Effector memory CD4-positive, alpha-beta T cell (primary cell): ENCODE data around the gene MYT1.

ENCODE experiments used
- DNase-seq, 3 donors: peaks; one replicate each; pipeline ENCODE4 v3.0.0-alpha.2; 2020
- H3K27ac ChIP-seq: 2 replicates; pipeline ENCODE4 v1.7.0; 2013; ENCODE audit warnings: mild to moderate bottlenecking, low read length, moderate library complexity; ENCODE audit not compliant: insufficient read depth, poor library complexity, severe bottlenecking
- H3K27me3 ChIP-seq: replicated peaks from 2 replicates; pipeline ENCODE4 v1.7.0; 2013; ENCODE audit warnings: mild to moderate bottlenecking, low read length; ENCODE audit not compliant: insufficient read depth, control insufficient read depth, poor library complexity, severe bottlenecking
- H3K36me3 ChIP-seq: 2 replicates; pipeline ENCODE4 v1.7.0; 2013; ENCODE audit warnings: mild to moderate bottlenecking, low read length, moderate library complexity; ENCODE audit not compliant: control insufficient read depth, insufficient read depth
- H3K4me1 ChIP-seq: 2 replicates; pipeline ENCODE4 v1.7.0; 2013; ENCODE audit warnings: low read length, mild to moderate bottlenecking; ENCODE audit not compliant: control insufficient read depth, insufficient read depth, poor library complexity, severe bottlenecking
- H3K4me3 ChIP-seq: 2 replicates; pipeline ENCODE4 v1.7.0; 2013; ENCODE audit warnings: low read length, low read depth, mild to moderate bottlenecking; ENCODE audit not compliant: insufficient read depth, poor library complexity, severe bottlenecking
- H3K9me3 ChIP-seq: 2 replicates; pipeline ENCODE4 v1.7.0; 2013; ENCODE audit warnings: mild to moderate bottlenecking, low read length, moderate library complexity; ENCODE audit not compliant: control insufficient read depth

The MYT1 gene

DNA sequence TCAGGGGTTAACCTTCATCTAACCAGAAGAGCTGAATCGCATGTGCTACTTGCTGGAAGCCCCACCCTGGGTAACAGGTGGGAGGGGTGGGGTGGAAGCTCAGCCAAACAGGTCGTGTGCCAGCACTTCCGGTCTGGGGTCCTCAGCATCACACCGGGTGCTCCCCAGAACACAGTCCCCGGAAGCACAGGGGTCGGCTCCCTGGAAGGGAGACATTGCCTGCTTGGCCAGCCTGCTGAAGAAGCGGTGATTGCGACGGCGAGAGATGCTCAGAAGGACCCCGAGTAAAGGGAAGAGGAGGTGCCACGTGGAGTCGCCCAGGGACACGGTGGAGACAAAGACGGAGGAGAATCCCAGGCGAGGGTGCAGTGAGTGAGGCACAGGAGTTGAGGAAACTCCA, 36.5 kb downstream of the MYT1 start:
- peaks cover 4% of the 10 kb centered on the region for H3K27me3 ChIP-seq

DNA sequence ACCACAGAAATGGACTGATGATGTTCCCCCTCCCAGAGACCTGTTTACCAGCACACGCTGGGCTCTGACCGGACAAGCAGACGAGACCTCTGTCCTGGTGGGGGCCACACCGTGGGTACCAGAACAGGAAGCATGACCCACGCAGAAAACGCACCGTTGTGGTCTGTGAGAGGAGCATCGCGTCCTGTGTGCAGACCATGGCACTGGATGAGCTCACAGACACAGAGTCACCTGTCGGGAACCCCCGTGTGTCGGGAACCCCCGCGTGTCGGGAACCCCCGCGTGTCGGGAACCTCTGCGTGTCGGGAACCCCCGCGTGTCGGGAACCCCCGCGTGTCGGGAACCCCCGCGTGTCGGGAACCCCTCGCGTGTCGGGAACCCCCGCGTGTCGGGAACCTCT, 37.4 kb downstream of the MYT1 start:
- H3K27ac ChIP-seq = no peak overlapping the region
- H3K27me3 ChIP-seq = peaks cover 4% of the 10 kb centered on the region
- DNase-seq = no peak
- no peak overlapping the region for H3K4me3 ChIP-seq
- no peaks in the 10 kb centered on the region for H3K9me3 ChIP-seq
- no peaks in the 10 kb centered on the region for H3K4me1 ChIP-seq
- no peaks in the 10 kb centered on the region for H3K36me3 ChIP-seq

More for the DNA sequence above, 36.5 kb downstream of the MYT1 start:
- H3K9me3 ChIP-seq = no peaks in the 10 kb centered on the region
- H3K4me1 ChIP-seq = no peaks in the 10 kb centered on the region
- no peak overlapping the region for H3K4me3 ChIP-seq
- no peaks in the 10 kb centered on the region for H3K36me3 ChIP-seq
- no peak overlapping the region for H3K27ac ChIP-seq
- no peak for DNase-seq

DNA sequence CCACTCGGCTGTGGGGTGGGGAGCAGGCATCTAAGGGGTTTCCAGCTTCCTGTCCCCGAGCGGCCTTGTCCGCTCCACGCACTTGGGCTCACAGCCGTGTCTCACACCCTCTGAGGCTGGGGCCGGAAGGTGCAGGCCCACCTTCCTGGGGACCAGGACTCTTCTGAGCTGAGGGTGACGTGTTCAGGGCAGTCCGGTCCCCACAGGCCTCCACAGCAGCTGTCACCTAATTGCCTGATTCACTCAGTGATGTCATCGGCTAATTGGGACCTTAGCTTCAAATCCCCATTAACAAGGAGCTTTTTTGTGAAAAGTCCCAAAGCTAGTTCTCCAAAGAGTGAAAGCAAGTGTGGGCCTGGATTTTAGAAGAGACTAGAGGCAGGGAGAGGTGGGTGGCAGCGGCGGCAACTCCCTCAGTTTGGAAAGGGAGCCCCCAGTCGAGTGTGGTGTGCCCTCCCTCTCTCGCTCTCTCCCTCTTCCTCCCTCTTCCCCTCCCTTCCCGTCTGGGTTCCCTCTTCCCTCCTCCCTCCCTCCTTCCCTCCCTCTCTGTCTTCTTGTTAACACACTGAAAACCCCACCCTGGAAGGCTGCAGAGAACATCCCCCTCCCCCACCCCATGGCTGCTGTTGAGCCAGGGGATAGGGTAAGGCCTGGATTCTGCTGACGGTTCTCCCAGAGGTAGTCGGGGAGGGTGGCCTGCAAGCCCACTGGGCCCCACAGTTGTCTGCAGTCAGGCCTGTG, 39.0 kb downstream of the MYT1 start:
- no peaks in the 10 kb centered on the region for H3K9me3 ChIP-seq
- H3K36me3 ChIP-seq = no peaks in the 10 kb centered on the region
- H3K4me1 ChIP-seq = no peaks in the 10 kb centered on the region
- H3K4me3 ChIP-seq = no peak overlapping the region
- H3K27ac ChIP-seq = no peak overlapping the region
- H3K27me3 ChIP-seq = peaks cover 4% of the 10 kb centered on the region
- DNase-seq = no peak

DNA sequence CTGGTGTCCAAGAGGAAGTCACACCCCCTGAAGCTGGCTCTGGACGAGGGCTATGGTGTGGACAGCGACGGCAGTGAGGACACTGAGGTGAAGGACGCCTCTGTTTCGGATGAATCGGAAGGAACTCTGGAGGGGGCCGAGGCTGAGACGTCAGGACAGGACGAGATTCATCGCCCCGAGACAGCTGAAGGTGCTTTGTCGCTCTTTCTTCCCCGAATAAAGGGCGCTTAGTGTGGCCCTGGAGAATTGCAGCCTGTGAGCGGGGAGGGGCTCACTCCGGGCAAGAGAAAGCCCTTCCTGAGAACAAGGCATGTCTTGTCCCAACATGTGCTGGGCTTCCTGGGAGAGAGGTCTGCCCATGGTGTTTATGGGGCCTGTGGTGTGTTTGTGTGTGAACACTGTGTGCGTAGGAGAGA, 41.4 kb downstream of the MYT1 start:
- H3K4me1 ChIP-seq = no peaks in the 10 kb centered on the region
- H3K4me3 ChIP-seq = no peak overlapping the region
- DNase-seq = no peak
- H3K36me3 ChIP-seq = no peaks in the 10 kb centered on the region
- H3K27ac ChIP-seq = no peak overlapping the region
- H3K9me3 ChIP-seq = no peaks in the 10 kb centered on the region
- no peaks in the 10 kb centered on the region for H3K27me3 ChIP-seq

DNA sequence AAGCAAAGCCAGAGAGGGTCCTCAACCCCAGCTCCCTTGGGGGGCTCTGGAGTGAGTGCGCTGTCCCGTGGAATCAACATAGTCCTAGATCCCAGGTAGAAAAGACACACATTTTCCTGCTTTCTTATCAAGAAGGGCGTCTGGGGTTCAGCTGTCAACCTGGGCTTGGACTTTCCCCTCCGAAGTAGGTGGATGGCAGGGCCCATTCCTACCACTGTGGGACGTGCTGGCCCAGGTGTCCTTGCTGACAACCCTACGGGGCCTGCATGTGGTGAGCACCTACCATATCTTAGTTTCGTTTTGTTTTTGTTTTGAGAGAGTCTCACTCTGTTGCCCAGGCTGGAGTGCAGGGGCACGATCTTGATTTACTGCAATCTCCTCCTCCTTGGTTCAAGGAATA, 42.4 kb downstream of the MYT1 start:
- DNase-seq = no peak
- Histone ChIP-seq H3K4me3 (no peak overlapping the region), H3K27ac (no peak overlapping the region), H3K36me3 (no peaks in the 10 kb centered on the region), H3K4me1 (no peaks in the 10 kb centered on the region), H3K27me3 (no peaks in the 10 kb centered on the region), H3K9me3 (no peaks in the 10 kb centered on the region)

DNA sequence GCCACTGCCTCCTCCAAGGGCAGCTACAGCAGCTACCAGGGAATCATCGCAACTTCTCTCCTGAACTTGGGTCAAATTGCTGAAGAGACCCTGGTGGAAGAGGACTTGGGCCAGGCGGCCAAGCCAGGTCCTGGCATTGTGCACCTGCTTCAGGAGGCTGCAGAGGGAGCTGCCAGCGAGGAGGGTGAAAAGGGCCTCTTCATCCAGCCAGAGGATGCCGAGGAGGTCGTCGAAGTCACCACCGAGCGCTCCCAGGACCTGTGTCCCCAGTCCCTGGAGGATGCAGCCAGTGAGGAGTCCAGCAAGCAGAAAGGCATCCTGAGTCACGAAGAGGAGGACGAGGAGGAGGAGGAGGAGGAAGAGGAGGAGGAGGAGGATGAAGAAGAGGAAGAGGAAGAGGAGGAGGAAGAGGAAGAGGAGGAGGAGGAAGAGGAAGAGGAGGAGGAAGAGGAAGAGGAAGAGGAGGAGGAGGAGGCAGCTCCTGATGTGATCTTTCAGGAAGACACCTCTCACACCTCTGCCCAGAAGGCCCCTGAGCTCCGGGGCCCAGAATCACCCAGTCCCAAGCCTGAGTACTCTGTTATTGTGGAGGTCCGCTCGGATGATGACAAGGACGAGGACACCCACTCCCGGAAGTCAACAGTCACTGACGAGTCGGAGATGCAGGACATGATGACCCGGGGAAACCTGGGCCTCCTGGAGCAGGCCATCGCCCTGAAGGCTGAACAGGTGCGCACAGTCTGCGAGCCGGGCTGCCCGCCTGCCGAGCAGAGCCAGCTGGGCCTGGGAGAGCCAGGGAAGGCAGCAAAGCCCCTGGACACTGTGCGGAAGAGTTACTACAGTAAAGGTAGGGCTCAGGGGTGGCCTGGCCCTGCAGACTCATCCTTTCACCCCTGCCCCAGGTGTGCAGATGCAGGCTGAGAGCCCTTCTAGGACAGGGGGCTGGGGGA, 43.7 kb downstream of the MYT1 start:
- Histone ChIP-seq H3K4me3 (no peak overlapping the region), H3K27ac (no peak overlapping the region), H3K36me3 (no peaks in the 10 kb centered on the region), H3K4me1 (no peaks in the 10 kb centered on the region), H3K9me3 (no peaks in the 10 kb centered on the region), H3K27me3 (no peaks in the 10 kb centered on the region)
- DNase-seq = no peak

DNA sequence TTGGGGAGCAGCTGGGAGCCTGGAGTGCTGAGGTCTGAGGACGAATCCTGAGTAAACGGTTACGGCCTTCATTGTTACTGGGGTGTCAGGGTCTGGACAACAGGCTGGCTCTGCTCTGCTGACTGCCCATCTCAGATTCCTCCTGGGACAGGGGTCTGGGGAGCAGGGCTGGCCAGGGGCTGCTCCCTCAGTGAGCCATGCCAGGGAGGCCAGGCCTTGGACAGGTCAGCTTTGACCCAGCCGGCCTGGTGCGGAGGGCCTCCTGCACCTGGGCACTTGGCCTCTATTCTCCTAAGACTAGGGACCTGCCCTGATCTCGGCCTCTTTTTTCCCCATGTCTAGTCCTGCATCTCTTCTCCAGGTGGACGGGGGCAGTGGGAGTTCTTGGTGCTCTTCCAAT, 44.9 kb downstream of the MYT1 start:
- DNase-seq = no peak
- no peaks in the 10 kb centered on the region for H3K4me1 ChIP-seq
- no peaks in the 10 kb centered on the region for H3K9me3 ChIP-seq
- no peaks in the 10 kb centered on the region for H3K36me3 ChIP-seq
- H3K27me3 ChIP-seq = no peaks in the 10 kb centered on the region
- no peak overlapping the region for H3K27ac ChIP-seq
- H3K4me3 ChIP-seq = no peak overlapping the region

DNA sequence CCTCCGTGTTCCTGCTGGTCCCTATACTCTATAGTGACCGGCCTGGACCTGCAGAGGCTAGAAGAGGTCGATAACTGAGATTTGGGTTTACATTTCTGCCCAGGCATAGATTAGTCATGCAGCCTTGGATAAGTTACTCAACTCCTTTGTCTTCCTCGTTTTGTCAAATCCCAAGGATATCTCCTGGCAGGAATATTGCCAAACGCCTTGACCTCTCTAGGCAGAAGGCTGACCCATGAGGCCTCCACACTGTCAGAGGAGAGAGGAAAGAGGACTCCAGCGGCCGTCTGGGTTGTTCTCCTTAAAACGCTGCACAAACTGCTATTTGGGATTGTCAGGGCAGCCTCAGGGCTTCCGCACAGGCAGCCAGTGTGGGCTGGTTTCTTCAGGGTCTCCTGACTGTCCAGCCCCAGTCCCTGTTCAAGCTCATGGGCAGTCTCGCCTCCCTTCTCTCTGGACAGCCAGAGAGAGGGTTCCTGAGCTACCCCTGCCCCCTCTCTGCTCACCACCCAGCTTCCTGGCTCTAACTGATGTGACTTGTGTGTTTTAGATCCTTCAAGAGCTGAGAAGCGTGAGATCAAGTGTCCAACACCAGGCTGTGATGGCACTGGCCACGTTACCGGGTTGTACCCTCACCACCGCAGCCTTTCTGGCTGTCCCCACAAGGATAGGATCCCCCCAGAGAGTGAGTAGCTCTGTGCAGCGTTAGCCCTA, 46.6 kb downstream of the MYT1 start:
- peaks cover 11% of the 10 kb centered on the region for H3K4me1 ChIP-seq
- DNase-seq = no peak
- no peak overlapping the region for H3K27ac ChIP-seq
- H3K9me3 ChIP-seq = no peaks in the 10 kb centered on the region
- H3K36me3 ChIP-seq = no peaks in the 10 kb centered on the region
- no peaks in the 10 kb centered on the region for H3K27me3 ChIP-seq
- no peak overlapping the region for H3K4me3 ChIP-seq

DNA sequence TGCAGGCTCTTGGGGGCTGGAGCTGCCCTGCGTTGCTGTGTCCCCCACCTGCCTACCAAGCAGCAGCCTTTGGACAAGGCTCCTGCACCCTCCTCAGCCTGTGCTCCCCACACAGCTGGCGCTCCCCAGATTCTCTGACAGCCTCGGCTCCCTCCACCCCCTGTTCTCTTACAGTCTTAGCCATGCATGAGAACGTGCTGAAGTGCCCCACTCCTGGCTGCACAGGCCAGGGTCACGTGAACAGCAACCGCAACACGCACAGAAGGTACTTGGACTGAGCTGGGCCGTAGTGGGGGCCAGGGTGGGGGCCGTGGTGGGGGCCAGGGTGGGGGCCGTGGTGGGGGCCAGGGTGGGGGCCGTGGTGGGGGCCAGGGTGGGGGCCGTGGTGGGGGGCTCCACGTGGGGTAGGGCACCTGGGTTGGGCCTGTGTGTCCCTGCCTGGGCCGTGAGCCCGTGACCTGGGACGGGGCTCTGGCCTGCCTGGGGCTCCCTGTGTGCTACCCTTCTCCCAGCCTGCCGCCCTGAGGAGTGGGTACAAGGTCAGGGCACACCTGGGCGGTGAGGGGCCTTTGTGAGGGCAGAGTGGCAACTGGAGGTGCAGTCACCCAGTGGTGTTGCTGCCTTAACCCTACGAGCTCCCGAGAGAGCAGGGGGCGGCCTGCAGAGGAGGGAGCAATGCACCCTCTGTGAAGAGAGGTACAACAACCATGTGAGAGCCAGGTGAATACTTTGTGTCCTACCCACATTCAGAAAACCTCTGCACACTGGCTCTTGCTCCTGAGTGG, 47.8 kb downstream of the MYT1 start:
- H3K36me3 ChIP-seq = no peaks in the 10 kb centered on the region
- H3K27me3 ChIP-seq = no peaks in the 10 kb centered on the region
- no peak overlapping the region for H3K27ac ChIP-seq
- H3K9me3 ChIP-seq = no peaks in the 10 kb centered on the region
- H3K4me3 ChIP-seq = no peak overlapping the region
- DNase-seq = no peak
- peaks cover 14% of the 10 kb centered on the region for H3K4me1 ChIP-seq
